K562 (cell line): ENCODE results near the gene PRR5. TPM values are rescaled to one million over a fixed set of nuclear protein-coding genes. Genes with fewer than 3 reads are reported as not detected.

Experiments
- ATAC-seq: fragments of 200-7000 bp; cut with Tn5 transposase; 3 replicates; pipeline ENCODE4 v1.9.1; 2020; ENCODE audit warnings: moderate library complexity
- BruUV-seq: library from RNA; stranded (reverse); fragments of 400-500 nt; replicated peaks from 2 replicates; lab custom pipeline; 2021; lab: Mats Ljungman, UMichigan
- CTCF ChIA-PET: fragments of 300-600 bp; formaldehyde crosslinking; extraction: SDS; loops from one replicate; lab custom pipeline; 2021; ENCODE audit warnings: low intra/inter-chr PET ratio; lab: Yijun Ruan, JAX
- POLR2A ChIA-PET: fragments of 300-600, 350-650 bp; sonication (Branson Sonifier 250); formaldehyde crosslinking; extraction: SDS; loops from one replicate; lab custom pipeline; 2021; ENCODE audit warnings: antibody characterized with exemption, inconsistent platforms; lab: Yijun Ruan, JAX
- DNase-seq, 4 experiments: peaks; one replicate each; pipeline versions ENCODE4 v3.0.0 to v3.0.0-alpha.2; 2011 to 2018; ENCODE audit warnings: low spot score in 3 of 4, mixed read lengths in 3 of 4; ENCODE audit errors: extremely low read depth in 1 of 4
- FAIRE-seq: peaks from 2 replicates; lab custom pipeline; 2011; peaks lifted over from hg19 to GRCh38; lab: Jason Lieb, UNC
- H2AFZ ChIP-seq: 2 replicates; pipeline ENCODE4 v1.6.0; 2011; ENCODE audit warnings: low read depth, low read length, control low read depth, inconsistent platforms
- H3K27ac ChIP-seq: fragments of 200-600 bp; 3 replicates; pipeline ENCODE4 v1.8.0; 2011; ENCODE audit warnings: low read depth, mild to moderate bottlenecking, control low read depth, inconsistent platforms, low read length, moderate library complexity, mixed read lengths; ENCODE audit errors: extremely low read depth
- H3K27me3 ChIP-seq, 2 experiments: fragments of 300-600 bp in 1 of 2; 2 replicates in 1 of 2; 3 replicates in 1 of 2; pipeline versions ENCODE4 v1.6.0 to v1.8.0; 2011; ENCODE audit warnings: inconsistent platforms in 2 of 2, low read length in 2 of 2, mild to moderate bottlenecking in 1 of 2, mixed read lengths in 1 of 2, moderate library complexity in 1 of 2; ENCODE audit not compliant: control insufficient read depth in 2 of 2, insufficient read depth in 2 of 2
- H3K36me3 ChIP-seq: fragments of 300-600 bp; 3 replicates; pipeline ENCODE4 v1.8.0; 2011; ENCODE audit warnings: mild to moderate bottlenecking, low read length, inconsistent platforms; ENCODE audit not compliant: control insufficient read depth, insufficient read depth
- H3K4me1 ChIP-seq, 2 experiments: fragments of 200-600 bp in 1 of 2; replicated peaks in 1 of 2; 2 replicates in 1 of 2; 3 replicates in 1 of 2; pipeline versions ENCODE4 v1.5.1 to v1.8.0; 2011; ENCODE audit warnings: inconsistent platforms in 2 of 2, low read length in 2 of 2, mild to moderate bottlenecking in 1 of 2, mixed read lengths in 1 of 2, moderate library complexity in 1 of 2; ENCODE audit not compliant: control insufficient read depth in 2 of 2, insufficient read depth in 2 of 2
- H3K4me2 ChIP-seq: 2 replicates; pipeline ENCODE4 v1.6.1; 2011; ENCODE audit warnings: low read length, control low read depth, inconsistent platforms, mixed read lengths; ENCODE audit not compliant: insufficient read depth
- H3K4me3 ChIP-seq: fragments of 200-600 bp; sonication (generic), shearing (Covaris generic); 2 replicates; pipeline ENCODE4 v1.5.1; 2016; ENCODE audit warnings: control low read depth, inconsistent platforms
- H3K79me2 ChIP-seq: fragments of 200-600 bp; 3 replicates; pipeline ENCODE4 v1.8.0; 2011; ENCODE audit warnings: low read length, inconsistent platforms; ENCODE audit not compliant: control insufficient read depth, insufficient read depth
- H3K9ac ChIP-seq, 2 experiments: 2 replicates each; pipeline versions ENCODE4 v1.6.0 to v1.6.1; 2011; ENCODE audit warnings: low read depth in 2 of 2, low read length in 2 of 2, control low read depth in 1 of 2, inconsistent platforms in 1 of 2, mild to moderate bottlenecking in 1 of 2, mixed read lengths in 1 of 2; ENCODE audit not compliant: insufficient read depth in 1 of 2
- H3K9me1 ChIP-seq: one replicate; pipeline ENCODE4 v1.6.0; 2011; ENCODE audit warnings: inconsistent platforms, mild to moderate bottlenecking, low read length, moderate library complexity; ENCODE audit not compliant: control insufficient read depth, insufficient read depth
- H3K9me3 ChIP-seq: replicated peaks from 2 replicates; pipeline ENCODE4 v1.5.1; 2011; ENCODE audit warnings: low read depth, low read length, inconsistent platforms; ENCODE audit not compliant: control insufficient read depth, insufficient read depth
- H4K20me1 ChIP-seq: replicated peaks from 2 replicates; pipeline ENCODE4 v1.6.1; 2011; ENCODE audit warnings: low read length, inconsistent platforms, mixed read lengths; ENCODE audit not compliant: control insufficient read depth, insufficient read depth
- EP400 ChIP-seq: fragments of 450-650 bp; IDR thresholded peaks from 2 replicates; pipeline ENCODE4 v1.6.1; 2017; ENCODE audit warnings: antibody characterized with exemption, mild to moderate bottlenecking, moderate library complexity
- IRF1 ChIP-seq: sonication (generic); formaldehyde crosslinking; IDR thresholded peaks from 2 replicates; pipeline ENCODE4 v1.8.0; 2022; ENCODE audit warnings: missing genetic modification reagents, mild to moderate bottlenecking, borderline replicate concordance
- RBM25 ChIP-seq: fragments of 200-400 bp; formaldehyde crosslinking; IDR thresholded peaks from 2 replicates; pipeline ENCODE4 v1.6.1; 2018; ENCODE audit warnings: low read length, low read depth, moderate library complexity; ENCODE audit not compliant: severe bottlenecking
- SLC30A9 ChIP-seq: fragments of 250-450 bp; sonication (Bioruptor Pico); IDR thresholded peaks from 2 replicates; pipeline ENCODE4 v1.8.0; 2022; ENCODE audit warnings: mild to moderate bottlenecking, moderate library complexity
- TFE3 ChIP-seq: fragments of 450-650 bp; formaldehyde crosslinking; IDR thresholded peaks from 2 replicates; pipeline ENCODE4 v1.4.0; 2020; ENCODE audit warnings: mild to moderate bottlenecking, mixed read lengths
- THRB ChIP-seq: fragments of 450-650 bp; formaldehyde crosslinking; conservative IDR thresholded peaks from 2 replicates; pipeline ENCODE4 v1.4.0; 2022; ENCODE audit warnings: mild to moderate bottlenecking, missing genetic modification characterization
- ZKSCAN1 ChIP-seq: fragments of 150-350 bp; IDR thresholded peaks from 2 replicates; pipeline ENCODE4 v1.6.1; 2016; ENCODE audit warnings: low read depth, low read length
- ZNF121 ChIP-seq: sonication (generic); formaldehyde crosslinking; conservative IDR thresholded peaks from 2 replicates; pipeline ENCODE4 v1.8.0; 2022; ENCODE audit warnings: missing genetic modification reagents
- WGBS: fragments of 100-300 bp; shearing (Covaris generic); methylation state at CpG from one replicate; pipeline ENCODE4 v1.1.6; 2016; ENCODE audit warnings: low coverage, mixed read lengths; ENCODE audit not compliant: insufficient coverage; ENCODE audit errors: missing lambda C conversion rate; 5-methylcytosine and 5-hydroxymethylcytosine counted together
- in situ Hi-C: fragments of 300-500 bp; cut with MboI; formaldehyde crosslinking; loops from 4 replicates; pipeline ENCODE4 v1.15.0; 2018; ENCODE audit warnings: inconsistent platforms, mixed read lengths
- intact Hi-C: fragments of 100-400 bp; cut with micrococcal nuclease; formaldehyde crosslinking; loops from 2 replicates; pipeline ENCODE4 v1.14.2; 2022
- polyA plus RNA-seq, 8 experiments: library from polyadenylated mRNA; depleted of rRNA in 4 of 8; stranded (reverse) in 5 of 8; unstranded in 3 of 8; fragments of >200 nt; fragmentation: Nextera tagmentation in 2 of 8; fragmentation: Illumina TruSeq in 1 of 8; extraction: Ambion mirVana in 2 of 8; extraction: Trizol in 1 of 8; gene quantifications; 2 replicates each; pipeline versions ENCODE4 v1.2.1 to v1.2.3, GENCODE V29; 2011 to 2014; ENCODE audit warnings: inconsistent platforms in 1 of 8, missing spikeins in 1 of 8
- total RNA-seq, 7 experiments: library from RNA; depleted of rRNA in 6 of 7; stranded (reverse); fragments of >200 nt in 6 of 7; fragmentation: Illumina TruSeq in 2 of 7; extraction: Trizol in 2 of 7; gene quantifications; 2 replicates each; pipeline versions ENCODE4 v1.2.1 to v1.2.3, GENCODE V29; 2011 to 2021; ENCODE audit warnings: low replicate concordance in 1 of 7

Gene PRR5
- total and polyA plus RNA-seq, 9 of the 15 experiments (the other 6 are each of a cell fraction or from before 2014, with no cell fraction given) = 0.13 to 21.0 (median 7.5) TPM

- TF ChIP-seq THRB (CRISPR knock-in tag) = no peak
- no peak for TF ChIP-seq RBM25
- TF ChIP-seq ZNF121 (CRISPR knock-in tag) = no peak
- no peak for TF ChIP-seq TFE3 (CRISPR knock-in tag)
- no peak for TF ChIP-seq SLC30A9 (CRISPR knock-in tag)
- TF ChIP-seq IRF1 (CRISPR knock-in tag) = no peak
Observed at GRCh38 chr22:44783581-44783980, 81.6 kb downstream of the PRR5 start (continued).

- FAIRE-seq (no peak), DNase-seq (no peak), ATAC-seq (no peak)
- no peaks in the 10 kb centered on the region for H3K9me1 ChIP-seq
- ChIA-PET POLR2A (no interaction called here), CTCF (no interaction called here)
- TF ChIP-seq EP400 (no peak), ZKSCAN1 (peak; percentile 84; the same call in 1 of the 2 replicates)
- no peak overlapping the region for H3K9ac ChIP-seq
- H2AFZ ChIP-seq = no peak overlapping the region
- H3K27me3 ChIP-seq = peaks cover 2 to 28% of the 10 kb centered on the region in 2 experiments; a peak in 1 of 5 replicates
- no peaks in the 10 kb centered on the region for H3K79me2 ChIP-seq
- H3K36me3 ChIP-seq = no peaks in the 10 kb centered on the region
- no peak overlapping the region for H3K27ac ChIP-seq
- in situ Hi-C loops = no loop called here
- H3K9me3 ChIP-seq = no peaks in the 10 kb centered on the region
- H3K4me1 ChIP-seq = no peaks in the 10 kb centered on the region
- no peaks in the 10 kb centered on the region; the same call in 1 of the 2 replicates for H4K20me1 ChIP-seq
- no peak overlapping the region for H3K4me2 ChIP-seq
- no TSS peak for BruUV-seq
- no peak overlapping the region for H3K4me3 ChIP-seq
- WGBS = 26% methylated on average over 16 of the region's 23 CpGs
- intact Hi-C loops = no loop called here
Observed at GRCh38 chr22:44786136-44786535, 84.1 kb downstream of the PRR5 start.
